Measurements from ENCODE around the gene PDXP. TPM values are rescaled to one million over a fixed set of nuclear protein-coding genes. Genes with fewer than 3 reads are reported as not detected.
A peak's percentile ranks its signal among the peaks of the same experiment; 100 is the strongest.

PDXP gene
- total and polyA plus RNA-seq, 2 of the 13 experiments (the other 11 are each of a cell fraction or from before 2014, with no cell fraction given) = 58.2 to 70.6 TPM

DNA sequence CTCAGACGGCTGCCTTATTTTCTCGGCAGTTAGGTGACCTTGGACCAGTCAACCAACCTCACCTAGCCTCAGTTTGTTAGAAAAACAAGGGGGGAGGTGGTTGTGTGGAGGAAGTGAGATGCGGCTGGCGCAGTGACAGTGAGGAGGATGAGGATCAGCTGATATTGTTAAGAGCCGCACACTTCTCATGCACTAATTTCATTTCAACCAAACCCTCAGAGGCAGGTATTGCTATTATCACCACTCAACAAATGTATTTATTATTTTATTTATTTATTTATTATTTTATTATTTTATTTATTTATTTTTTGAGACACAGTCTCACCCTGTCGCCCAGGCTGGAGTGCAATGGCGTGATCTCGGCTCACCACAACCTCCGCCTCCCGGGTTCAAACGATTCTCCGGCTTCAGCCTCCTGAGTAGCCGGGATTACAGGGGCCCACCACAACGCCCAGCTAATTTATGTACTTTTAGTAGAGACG lies 19.0 kb downstream of the PDXP start:
- Histone ChIP-seq H2AFZ (ENCODE audit: low read length) (no peak overlapping the region), H3K79me2 (ENCODE audit: insufficient read depth, low read length) (no peaks in the 10 kb centered on the region), H3K9me3 (ENCODE audit: low read length) (no peaks in the 10 kb centered on the region), H3K4me3 (replicated peaks in 1 of 3; ENCODE audit: insufficient read depth in 1 of 3, low read depth in 2 of 3, low read length in 3 of 3) (peak overlapping the region in 2 of 3 experiments; percentile 59 to 71; a peak in 3 of 6 replicates), H3K9ac (ENCODE audit: insufficient read depth, low read depth, low read length) (no peak overlapping the region), H3K27me3 (ENCODE audit: control insufficient read depth in 1 of 2, insufficient read depth in 2 of 2, low read length in 2 of 2) (no peaks in the 10 kb centered on the region), H4K20me1 (ENCODE audit: insufficient read depth, low read length) (no peaks in the 10 kb centered on the region), H3K4me1 (ENCODE audit: insufficient read depth, low read length) (peaks cover 55% of the 10 kb centered on the region), H3K4me2 (ENCODE audit: low read depth, low read length) (peak overlapping the region; percentile 96), H3K36me3 (replicated peaks in 1 of 2; ENCODE audit: control insufficient read depth in 1 of 2, insufficient read depth in 2 of 2, low read length in 2 of 2) (peaks cover 0 to 2% of the 10 kb centered on the region in 2 experiments; a peak in 1 of 5 replicates), H3K27ac (ENCODE audit: extremely low read length, insufficient read depth, low read length) (no peak overlapping the region)
- TF ChIP-seq ZNF629 (CRISPR knock-in tag; conservative IDR thresholded peaks at IDR 0.05) = 0 out of 2 replicates have a peak, but pooled peaks have one; percentile 21
- TF ChIP-seq TEAD2 (CRISPR knock-in tag; IDR thresholded peaks at IDR 0.05) = no peak
- 0 out of 2 replicates have a peak, but pooled peaks have one; percentile 11 for TF ChIP-seq POLR2G (IDR thresholded peaks at IDR 0.05; ENCODE audit: low read depth, low read length)
- TF ChIP-seq KLF16 (CRISPR knock-in tag; IDR thresholded peaks at IDR 0.05) = 0 out of 4 replicates have a peak, but pooled peaks of 1 of the 2 experiments have one; percentile 10
- no TSS peak for BruUV-seq (replicated peaks)
- no peak for DNase-seq (ENCODE audit: low spot score)
- ATAC-seq = no peak
- CTCF ChIA-PET (ENCODE audit: low intra/inter-chr PET ratio, low total read pairs) = no interaction called here
- intact Hi-C loops (cut with micrococcal nuclease; ENCODE audit: unreplicated experiment) (loop anchor here (1.0 kb wide), 1 partner anchor 16 kb away; no protein-coding TSS in a partner anchor), in situ Hi-C loops (cut with HindIII; ENCODE audit: extremely low pct_ligation_motif_present, low pct_unique_long_range_greater_than_20kb) (no loop called here)
- 79% methylated on average over 15 of the region's 15 CpGs for WGBS (ENCODE audit: low lambda C conversion rate)
- no peak for FAIRE-seq
- POLR2A ChIA-PET = interaction anchor here (0.6 to 6.0 kb wide), 5 partner anchors 8 to 323 kb away, joined by 3 to 120 read pairs (median 4); partner anchors contain the start of genes NOL12 and PDXP

DNA sequence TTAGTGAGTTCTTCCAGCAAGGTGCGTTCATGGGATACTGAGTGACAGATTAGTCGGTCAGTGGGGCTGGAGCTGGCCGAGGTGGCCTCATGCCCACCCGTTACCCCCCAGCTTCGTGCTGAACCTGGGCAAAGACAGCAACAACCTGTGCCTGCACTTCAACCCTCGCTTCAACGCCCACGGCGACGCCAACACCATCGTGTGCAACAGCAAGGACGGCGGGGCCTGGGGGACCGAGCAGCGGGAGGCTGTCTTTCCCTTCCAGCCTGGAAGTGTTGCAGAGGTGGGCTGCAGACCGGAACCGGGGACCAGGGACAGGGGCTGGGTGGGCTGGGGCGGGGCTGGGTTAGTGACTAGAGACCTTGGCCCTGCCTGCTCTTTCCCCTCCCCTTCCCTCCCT lies 19.8 kb downstream of the PDXP start:
- Histone ChIP-seq H3K36me3 (replicated peaks in 1 of 2; ENCODE audit: control insufficient read depth in 1 of 2, insufficient read depth in 2 of 2, low read length in 2 of 2) (peaks cover 0 to 2% of the 10 kb centered on the region in 2 experiments; a peak in 1 of 5 replicates), H3K4me3 (replicated peaks in 1 of 3; ENCODE audit: insufficient read depth in 1 of 3, low read depth in 2 of 3, low read length in 3 of 3) (no peak overlapping the region), H3K4me1 (ENCODE audit: insufficient read depth, low read length) (peaks cover 55% of the 10 kb centered on the region), H3K9ac (ENCODE audit: insufficient read depth, low read depth, low read length) (no peak overlapping the region), H2AFZ (ENCODE audit: low read length) (no peak overlapping the region), H3K9me3 (ENCODE audit: low read length) (no peaks in the 10 kb centered on the region), H3K27ac (ENCODE audit: extremely low read length, insufficient read depth, low read length) (no peak overlapping the region), H3K27me3 (ENCODE audit: control insufficient read depth in 1 of 2, insufficient read depth in 2 of 2, low read length in 2 of 2) (no peaks in the 10 kb centered on the region), H3K4me2 (ENCODE audit: low read depth, low read length) (no peak overlapping the region), H3K79me2 (ENCODE audit: insufficient read depth, low read length) (no peaks in the 10 kb centered on the region), H4K20me1 (ENCODE audit: insufficient read depth, low read length) (no peaks in the 10 kb centered on the region)
- ChIA-PET CTCF (ENCODE audit: low intra/inter-chr PET ratio, low total read pairs) (no interaction called here), POLR2A (interaction anchor here (6.0 kb wide), 1 partner anchor 17 kb away, joined by 120 read pairs; the partner anchor contains the start of gene PDXP)
- intact Hi-C loops (cut with micrococcal nuclease; ENCODE audit: unreplicated experiment) (no loop called here), in situ Hi-C loops (cut with HindIII; ENCODE audit: extremely low pct_ligation_motif_present, low pct_unique_long_range_greater_than_20kb) (no loop called here)
- no peak for FAIRE-seq
- no TSS peak for BruUV-seq (replicated peaks)
- ATAC-seq = no peak
- WGBS (ENCODE audit: low lambda C conversion rate) = 77% methylated on average over 7 of the region's 18 CpGs
- no peak for DNase-seq (ENCODE audit: low spot score)
- TF ChIP-seq ZNF563 (CRISPR knock-in tag; IDR thresholded peaks at IDR 0.05) (no peak), ZNF572 (CRISPR knock-in tag; IDR thresholded peaks at IDR 0.05) (no peak), MAF1 (CRISPR knock-in tag; IDR thresholded peaks at IDR 0.05; ENCODE audit: borderline replicate concordance) (no peak), ZNF17 (CRISPR knock-in tag; IDR thresholded peaks at IDR 0.05) (no peak), ZNF776 (CRISPR knock-in tag; IDR thresholded peaks at IDR 0.05) (no peak), ZNF180 (CRISPR knock-in tag; IDR thresholded peaks at IDR 0.05; ENCODE audit: borderline replicate concordance, low read depth) (no peak), KDM5B (CRISPR knock-in tag; IDR thresholded peaks at IDR 0.05; ENCODE audit: borderline replicate concordance) (no peak)
- TF ChIP-seq, protein P1, sequence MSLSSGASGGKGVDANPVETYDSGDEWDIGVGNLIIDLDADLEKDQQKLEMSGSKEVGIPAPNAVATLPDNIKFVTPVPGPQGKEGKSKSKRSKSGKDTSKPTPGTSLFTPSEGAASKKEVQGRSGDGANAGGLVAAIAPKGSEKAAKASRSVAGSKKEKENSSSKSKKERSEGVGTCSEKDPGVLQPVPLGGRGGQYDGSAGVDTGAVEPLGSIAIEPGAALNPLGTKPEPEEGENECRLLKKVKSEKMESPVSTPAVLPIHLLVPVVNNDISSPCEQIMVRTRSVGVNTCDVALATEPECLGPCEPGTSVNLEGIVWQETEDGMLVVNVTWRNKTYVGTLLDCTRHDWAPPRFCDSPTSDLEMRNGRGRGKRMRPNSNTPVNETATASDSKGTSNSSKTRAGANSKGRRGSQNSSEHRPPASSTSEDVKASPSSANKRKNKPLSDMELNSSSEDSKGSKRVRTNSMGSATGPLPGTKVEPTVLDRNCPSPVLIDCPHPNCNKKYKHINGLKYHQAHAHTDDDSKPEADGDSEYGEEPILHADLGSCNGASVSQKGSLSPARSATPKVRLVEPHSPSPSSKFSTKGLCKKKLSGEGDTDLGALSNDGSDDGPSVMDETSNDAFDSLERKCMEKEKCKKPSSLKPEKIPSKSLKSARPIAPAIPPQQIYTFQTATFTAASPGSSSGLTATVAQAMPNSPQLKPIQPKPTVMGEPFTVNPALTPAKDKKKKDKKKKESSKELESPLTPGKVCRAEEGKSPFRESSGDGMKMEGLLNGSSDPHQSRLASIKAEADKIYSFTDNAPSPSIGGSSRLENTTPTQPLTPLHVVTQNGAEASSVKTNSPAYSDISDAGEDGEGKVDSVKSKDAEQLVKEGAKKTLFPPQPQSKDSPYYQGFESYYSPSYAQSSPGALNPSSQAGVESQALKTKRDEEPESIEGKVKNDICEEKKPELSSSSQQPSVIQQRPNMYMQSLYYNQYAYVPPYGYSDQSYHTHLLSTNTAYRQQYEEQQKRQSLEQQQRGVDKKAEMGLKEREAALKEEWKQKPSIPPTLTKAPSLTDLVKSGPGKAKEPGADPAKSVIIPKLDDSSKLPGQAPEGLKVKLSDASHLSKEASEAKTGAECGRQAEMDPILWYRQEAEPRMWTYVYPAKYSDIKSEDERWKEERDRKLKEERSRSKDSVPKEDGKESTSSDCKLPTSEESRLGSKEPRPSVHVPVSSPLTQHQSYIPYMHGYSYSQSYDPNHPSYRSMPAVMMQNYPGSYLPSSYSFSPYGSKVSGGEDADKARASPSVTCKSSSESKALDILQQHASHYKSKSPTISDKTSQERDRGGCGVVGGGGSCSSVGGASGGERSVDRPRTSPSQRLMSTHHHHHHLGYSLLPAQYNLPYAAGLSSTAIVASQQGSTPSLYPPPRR (CRISPR knock-in tag; IDR thresholded peaks at IDR 0.05; ENCODE audit: borderline replicate concordance) = no peak
- TF ChIP-seq, protein P2, sequence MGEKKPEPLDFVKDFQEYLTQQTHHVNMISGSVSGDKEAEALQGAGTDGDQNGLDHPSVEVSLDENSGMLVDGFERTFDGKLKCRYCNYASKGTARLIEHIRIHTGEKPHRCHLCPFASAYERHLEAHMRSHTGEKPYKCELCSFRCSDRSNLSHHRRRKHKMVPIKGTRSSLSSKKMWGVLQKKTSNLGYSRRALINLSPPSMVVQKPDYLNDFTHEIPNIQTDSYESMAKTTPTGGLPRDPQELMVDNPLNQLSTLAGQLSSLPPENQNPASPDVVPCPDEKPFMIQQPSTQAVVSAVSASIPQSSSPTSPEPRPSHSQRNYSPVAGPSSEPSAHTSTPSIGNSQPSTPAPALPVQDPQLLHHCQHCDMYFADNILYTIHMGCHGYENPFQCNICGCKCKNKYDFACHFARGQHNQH (CRISPR knock-in tag; IDR thresholded peaks at IDR 0.05) = no peak

Data from HepG2 (cell line).